H9 (cell line): ENCODE data around the gene NCOR1. TPM values are rescaled to one million over a fixed set of nuclear protein-coding genes. Genes with fewer than 3 reads are reported as not detected.

Experiments
- DNase-seq: peaks from one replicate; pipeline ENCODE4 v3.0.0-alpha.2; 2017
- H2AFZ ChIP-seq: one replicate; pipeline ENCODE4 v1.6.1; 2013; ENCODE audit warnings: mild to moderate bottlenecking, low read length, control low read depth, moderate library complexity
- H2AK5ac ChIP-seq: 2 replicates; pipeline ENCODE4 v1.6.1; 2013; ENCODE audit warnings: low read length, control low read depth, mixed read lengths; ENCODE audit not compliant: insufficient read length
- H2BK120ac ChIP-seq: one replicate; pipeline ENCODE4 v1.6.1; 2013; ENCODE audit warnings: low read depth, mild to moderate bottlenecking, low read length, control low read depth, inconsistent platforms; ENCODE audit not compliant: poor library complexity, severe bottlenecking
- H2BK12ac ChIP-seq: 2 replicates; pipeline ENCODE4 v1.6.1; 2013; ENCODE audit warnings: low read length, control low read depth, mixed read lengths, low read depth; ENCODE audit not compliant: insufficient read length
- H2BK15ac ChIP-seq: 2 replicates; pipeline ENCODE4 v1.6.1; 2013; ENCODE audit warnings: low read depth, low read length, control low read depth
- H2BK20ac ChIP-seq: one replicate; pipeline ENCODE4 v1.6.1; 2013; ENCODE audit warnings: low read depth, mild to moderate bottlenecking, low read length, control low read depth, inconsistent platforms; ENCODE audit not compliant: poor library complexity, severe bottlenecking
- H2BK5ac ChIP-seq: 2 replicates; pipeline ENCODE4 v1.6.1; 2013; ENCODE audit warnings: low read length, control low read depth, mixed read lengths; ENCODE audit not compliant: insufficient read length
- H3K14ac ChIP-seq: 2 replicates; pipeline ENCODE4 v1.6.1; 2013; ENCODE audit warnings: low read length, control low read depth; ENCODE audit not compliant: insufficient read depth
- H3K18ac ChIP-seq: 2 replicates; pipeline ENCODE4 v1.6.1; 2013; ENCODE audit warnings: low read depth, mild to moderate bottlenecking, mixed read lengths, low read length, control low read depth; ENCODE audit not compliant: insufficient read length
- H3K23ac ChIP-seq: 2 replicates; pipeline ENCODE4 v1.6.1; 2013; ENCODE audit warnings: low read length, control low read depth, mixed read lengths, low read depth; ENCODE audit not compliant: insufficient read length
- H3K23me2 ChIP-seq: 2 replicates; pipeline ENCODE4 v1.6.1; 2013; ENCODE audit warnings: low read depth, mild to moderate bottlenecking, mixed read lengths, low read length, control low read depth; ENCODE audit not compliant: insufficient read length, poor library complexity, severe bottlenecking
- H3K27ac ChIP-seq: 2 replicates; pipeline ENCODE4 v1.5.1; 2013; ENCODE audit warnings: low read length, control low read depth, mixed read lengths, low read depth; ENCODE audit not compliant: insufficient read length
- H3K27me3 ChIP-seq: 2 replicates; pipeline ENCODE4 v1.6.1; 2013; ENCODE audit warnings: low read length, control low read depth, inconsistent platforms; ENCODE audit not compliant: insufficient read depth
- H3K4ac ChIP-seq: 2 replicates; pipeline ENCODE4 v1.6.1; 2013; ENCODE audit warnings: low read depth, mild to moderate bottlenecking, control low read depth, inconsistent platforms, low read length, moderate library complexity
- H3K4me1 ChIP-seq: 2 replicates; pipeline ENCODE4 v1.6.1; 2013; ENCODE audit warnings: low read length, control low read depth, inconsistent platforms; ENCODE audit not compliant: insufficient read depth
- H3K4me2 ChIP-seq: 2 replicates; pipeline ENCODE4 v1.6.1; 2013; ENCODE audit warnings: low read length, control low read depth, mixed read lengths; ENCODE audit not compliant: insufficient read length, insufficient read depth
- H3K56ac ChIP-seq: 2 replicates; pipeline ENCODE4 v1.6.1; 2013; ENCODE audit warnings: low read depth, mild to moderate bottlenecking, mixed read lengths, low read length, control low read depth; ENCODE audit not compliant: insufficient read length
- H3K79me1 ChIP-seq: 2 replicates; pipeline ENCODE4 v1.6.1; 2013; ENCODE audit warnings: low read depth, mild to moderate bottlenecking, moderate library complexity, low read length, control low read depth, inconsistent platforms; ENCODE audit not compliant: insufficient read depth, poor library complexity, severe bottlenecking
- H3K79me2 ChIP-seq: 2 replicates; pipeline ENCODE4 v1.6.1; 2013; ENCODE audit warnings: low read length, control low read depth, inconsistent platforms; ENCODE audit not compliant: insufficient read depth
- H3K9ac ChIP-seq: 2 replicates; pipeline ENCODE4 v1.6.1; 2013; ENCODE audit warnings: low read length, control low read depth, mixed read lengths; ENCODE audit not compliant: insufficient read length; ENCODE audit errors: extremely low read depth
- H3K9me3 ChIP-seq: one replicate; pipeline ENCODE4 v1.6.1; 2013; ENCODE audit warnings: low read depth, low read length, inconsistent platforms; ENCODE audit not compliant: control insufficient read depth
- H3T11ph ChIP-seq: one replicate; pipeline ENCODE4 v1.6.1; 2013; ENCODE audit warnings: mild to moderate bottlenecking, low read length, control low read depth, inconsistent platforms
- H4K20me1 ChIP-seq: one replicate; pipeline ENCODE4 v1.6.1; 2013; ENCODE audit not compliant: control insufficient read depth, insufficient read length, insufficient read depth
- H4K5ac ChIP-seq: 2 replicates; pipeline ENCODE4 v1.6.1; 2013; ENCODE audit warnings: low read depth, mild to moderate bottlenecking, mixed read lengths, low read length, control low read depth; ENCODE audit not compliant: insufficient read length
- H4K8ac ChIP-seq: replicated peaks from 2 replicates; pipeline ENCODE4 v1.6.1; 2013; ENCODE audit warnings: low read length, control low read depth, mixed read lengths, low read depth; ENCODE audit not compliant: insufficient read length
- H4K91ac ChIP-seq: 2 replicates; pipeline ENCODE4 v1.6.1; 2013; ENCODE audit warnings: low read depth, mild to moderate bottlenecking, moderate library complexity, mixed read lengths, low read length, control low read depth; ENCODE audit not compliant: insufficient read length
- H3K27ac Mint-ChIP-seq, 3 experiments: 2 replicates in 2 of 3; 3 replicates in 1 of 3; pipeline ENCODE4 v1.8.0; 2020 to 2021; ENCODE audit warnings: mixed read lengths in 3 of 3, mild to moderate bottlenecking in 1 of 3, moderate library complexity in 1 of 3
- H3K27me3 Mint-ChIP-seq: 2 replicates; pipeline ENCODE4 v1.8.0; 2021; ENCODE audit warnings: low read depth, mild to moderate bottlenecking, moderate library complexity, mixed read lengths
- H3K36me3 Mint-ChIP-seq, 3 experiments: 2 replicates in 2 of 3; 3 replicates in 1 of 3; pipeline ENCODE4 v1.8.0; 2020 to 2021; ENCODE audit warnings: low read depth in 3 of 3, mixed read lengths in 3 of 3; ENCODE audit not compliant: insufficient read depth in 1 of 3
- H3K4me1 Mint-ChIP-seq, 2 experiments: 2 replicates each; pipeline ENCODE4 v1.8.0; 2020; ENCODE audit warnings: mixed read lengths in 2 of 2
- H3K4me3 Mint-ChIP-seq, 2 experiments: 2 replicates in 1 of 2; 3 replicates in 1 of 2; pipeline ENCODE4 v1.8.0; 2020 to 2021; ENCODE audit warnings: mild to moderate bottlenecking in 2 of 2, mixed read lengths in 2 of 2, moderate library complexity in 1 of 2
- H3K9me3 Mint-ChIP-seq, 2 experiments: 2 replicates in 1 of 2; 3 replicates in 1 of 2; pipeline ENCODE4 v1.8.0; 2020; ENCODE audit warnings: mild to moderate bottlenecking in 2 of 2, mixed read lengths in 2 of 2, moderate library complexity in 1 of 2
- WGBS: extraction: QIAGEN DNeasy Blood & Tissue Kit; methylation state at CpG from one replicate; pipeline ENCODE4 v1.1.7; 2013; ENCODE audit warnings: missing lambda C conversion rate, low lambda C conversion rate, mixed read lengths; ENCODE audit not compliant: insufficient read length; ENCODE audit errors: extremely low coverage; 5-methylcytosine and 5-hydroxymethylcytosine counted together
- total RNA-seq: library from RNA; stranded (reverse); gene quantifications from 2 replicates; pipeline ENCODE4 v1.2.1, GENCODE V29; 2021
- TF ChIP-seq, protein P1 (sequence below): fragments of 200-600 bp; sonication (generic); conservative IDR thresholded peaks from 3 replicates; pipeline ENCODE4 v1.8.0; 2021; ENCODE audit warnings: antibody characterized with exemption, mild to moderate bottlenecking

Gene NCOR1
- total RNA-seq, 1 experiment from 2014 or later, result 119 TPM

DNA sequence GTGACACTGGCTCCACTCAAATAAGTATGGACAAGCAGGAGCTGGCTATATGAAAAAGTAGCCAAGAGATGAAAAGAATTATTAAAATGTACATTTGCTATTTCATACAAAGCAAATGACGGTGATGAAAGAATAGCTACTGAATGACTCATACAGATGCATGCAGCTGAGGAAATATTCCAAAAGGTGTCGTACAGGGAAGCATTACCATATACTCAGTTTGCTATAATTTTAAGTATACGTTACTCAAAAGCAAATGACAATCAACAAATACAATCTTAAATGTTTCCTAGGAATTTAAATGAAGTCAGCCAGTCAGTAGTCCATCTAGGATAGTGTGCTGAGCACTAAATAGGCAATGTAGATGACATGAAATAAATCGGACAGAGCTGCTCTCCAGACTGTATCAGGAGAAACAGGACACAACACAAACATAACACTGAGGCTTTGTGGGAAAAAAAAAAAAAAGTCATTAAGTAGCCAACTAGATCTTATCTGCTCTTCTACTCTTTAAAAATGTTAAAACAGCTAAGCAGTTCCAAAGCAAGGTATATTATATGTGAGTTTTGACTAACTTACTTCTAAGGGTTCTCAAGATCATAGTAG, 65.0 kb downstream of the NCOR1 start:
- H3K23ac ChIP-seq, result no peak overlapping the region
- no peak overlapping the region for H2BK12ac ChIP-seq
- no peak overlapping the region for H4K5ac ChIP-seq
- H4K91ac ChIP-seq, result no peak overlapping the region
- Mint-ChIP-seq H3K4me3 (no peak overlapping the region), H3K4me1 (0 out of 4 replicates have a peak, but pooled peaks cover 0 to 4% of the 10 kb centered on the region in 2 experiments), H3K9me3 (no peaks in the 10 kb centered on the region; a peak in 1 of 5 replicates), H3K36me3 (peaks cover 33 to 64% (median 56%) of the 10 kb centered on the region in 3 experiments; a peak in 6 of 7 replicates), H3K27ac (no peak overlapping the region), H3K27me3 (no peaks in the 10 kb centered on the region)
- no peaks in the 10 kb centered on the region for H3K79me1 ChIP-seq
- H4K8ac ChIP-seq, result no peak overlapping the region
- H3K4me2 ChIP-seq, result no peak overlapping the region
- H3K23me2 ChIP-seq, result no peaks in the 10 kb centered on the region
- no peak overlapping the region for H2BK120ac ChIP-seq
- no peak overlapping the region for H2BK5ac ChIP-seq
- H2BK20ac ChIP-seq, result no peak overlapping the region
- H4K20me1 ChIP-seq, result no peaks in the 10 kb centered on the region
- no peak overlapping the region for H3T11ph ChIP-seq
- no peak overlapping the region for H3K27ac ChIP-seq
- H3K9me3 ChIP-seq, result no peaks in the 10 kb centered on the region
- no peak for DNase-seq
- TF ChIP-seq, protein P1, sequence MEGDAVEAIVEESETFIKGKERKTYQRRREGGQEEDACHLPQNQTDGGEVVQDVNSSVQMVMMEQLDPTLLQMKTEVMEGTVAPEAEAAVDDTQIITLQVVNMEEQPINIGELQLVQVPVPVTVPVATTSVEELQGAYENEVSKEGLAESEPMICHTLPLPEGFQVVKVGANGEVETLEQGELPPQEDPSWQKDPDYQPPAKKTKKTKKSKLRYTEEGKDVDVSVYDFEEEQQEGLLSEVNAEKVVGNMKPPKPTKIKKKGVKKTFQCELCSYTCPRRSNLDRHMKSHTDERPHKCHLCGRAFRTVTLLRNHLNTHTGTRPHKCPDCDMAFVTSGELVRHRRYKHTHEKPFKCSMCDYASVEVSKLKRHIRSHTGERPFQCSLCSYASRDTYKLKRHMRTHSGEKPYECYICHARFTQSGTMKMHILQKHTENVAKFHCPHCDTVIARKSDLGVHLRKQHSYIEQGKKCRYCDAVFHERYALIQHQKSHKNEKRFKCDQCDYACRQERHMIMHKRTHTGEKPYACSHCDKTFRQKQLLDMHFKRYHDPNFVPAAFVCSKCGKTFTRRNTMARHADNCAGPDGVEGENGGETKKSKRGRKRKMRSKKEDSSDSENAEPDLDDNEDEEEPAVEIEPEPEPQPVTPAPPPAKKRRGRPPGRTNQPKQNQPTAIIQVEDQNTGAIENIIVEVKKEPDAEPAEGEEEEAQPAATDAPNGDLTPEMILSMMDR, result no peak
- no peak overlapping the region for H2AK5ac ChIP-seq
- no peak overlapping the region for H3K14ac ChIP-seq
- WGBS, result no CpG with 5 or more reads among the region's 4 CpGs
- no peaks in the 10 kb centered on the region for H3K79me2 ChIP-seq
- no peak overlapping the region for H2AFZ ChIP-seq
- H2BK15ac ChIP-seq, result no peak overlapping the region
- no peak overlapping the region for H3K4ac ChIP-seq
- H3K18ac ChIP-seq, result no peak overlapping the region
- H3K27me3 ChIP-seq, result no peaks in the 10 kb centered on the region
- H3K4me1 ChIP-seq, result no peaks in the 10 kb centered on the region
- no peak overlapping the region for H3K9ac ChIP-seq
- no peak overlapping the region for H3K56ac ChIP-seq
